HCT116 (cell line): ENCODE results near the gene VAT1. TPM values are rescaled to one million over a fixed set of nuclear protein-coding genes. Genes with fewer than 3 reads are reported as not detected.

Experiments
- ATAC-seq: fragments of 200-7000 bp; cut with Tn5 transposase; 2 replicates; pipeline ENCODE4 v1.9.1; 2020; ENCODE audit warnings: mild to moderate bottlenecking, moderate library complexity
- BruUV-seq: library from RNA; stranded (reverse); fragments of 400-500 nt; replicated peaks from 2 replicates; lab custom pipeline; 2021; lab: Mats Ljungman, UMichigan
- CTCF ChIA-PET: fragments of 300-600 bp; sonication (Branson Sonifier 250); formaldehyde crosslinking; loops from one replicate; lab custom pipeline; 2021; ENCODE audit warnings: antibody characterized with exemption; lab: Charles Lee
- POLR2A ChIA-PET: fragments of 300-600, 350-600 bp; sonication (Branson Sonifier 250); formaldehyde crosslinking; loops from one replicate; lab custom pipeline; 2021; ENCODE audit warnings: antibody characterized with exemption; lab: Charles Lee
- RAD21 ChIA-PET, 2 experiments: fragments of 300-600 bp; sonication (Branson Sonifier 250); formaldehyde crosslinking; loops; one replicate each; lab custom pipeline; 2023; ENCODE audit warnings: low total read pairs in 2 of 2; ENCODE audit not compliant: uncharacterized antibody in 2 of 2, unreplicated experiment in 2 of 2, low non-redundant PET in 1 of 2; lab: Charles Lee
- DNase-seq: peaks from one replicate; pipeline ENCODE4 v3.0.0-alpha.2; 2010; ENCODE audit warnings: low read depth, low spot score
- H2AFZ ChIP-seq: fragments of 200-600 bp; shearing (Covaris generic), sonication (generic); 2 replicates; pipeline ENCODE4 v1.6.1; 2017; ENCODE audit warnings: low read depth, mixed run types, mixed read lengths, antibody characterized with exemption, low read length; ENCODE audit not compliant: poor library complexity, severe bottlenecking
- H3K27ac ChIP-seq: 2 replicates; pipeline ENCODE4 v1.5.1; 2012; ENCODE audit warnings: low read depth, low read length
- H3K27me3 ChIP-seq: fragments of 200-600 bp; sonication (generic); 2 replicates; pipeline ENCODE4 v1.6.1; 2016; ENCODE audit warnings: mixed run types, low read length, mixed read lengths; ENCODE audit not compliant: insufficient read depth
- H3K36me3 ChIP-seq, 2 experiments: fragments of 200-500 bp in 1 of 2; fragments of 200-600 bp in 1 of 2; sonication (Bioruptor generic) in 1 of 2; sonication (generic) in 1 of 2; 2 replicates each; pipeline versions ENCODE4 v1.5.1 to v1.6.1; 2014 to 2016; ENCODE audit warnings: low read length in 2 of 2, inconsistent platforms in 1 of 2, mixed read lengths in 1 of 2, mixed run types in 1 of 2; ENCODE audit not compliant: insufficient read depth in 2 of 2, control insufficient read depth in 1 of 2
- H3K4me1 ChIP-seq, 2 experiments: fragments of 200-600 bp in 1 of 2; sonication (generic) in 1 of 2; 2 replicates each; pipeline versions ENCODE4 v1.5.1 to v1.6.1; 2012 to 2017; ENCODE audit warnings: low read length in 2 of 2, inconsistent platforms in 1 of 2, mild to moderate bottlenecking in 1 of 2, mixed read lengths in 1 of 2, mixed run types in 1 of 2, moderate library complexity in 1 of 2; ENCODE audit not compliant: insufficient read depth in 2 of 2, control insufficient read depth in 1 of 2
- H3K4me2 ChIP-seq: fragments of 200-600 bp; sonication (generic); 2 replicates; pipeline ENCODE4 v1.6.1; 2017; ENCODE audit warnings: mixed run types, low read length, mixed read lengths
- H3K4me3 ChIP-seq, 2 experiments: fragments of 200-600 bp in 1 of 2; sonication (generic) in 1 of 2; replicated peaks in 1 of 2; 2 replicates each; pipeline ENCODE4 v1.5.1; 2011 to 2016; ENCODE audit warnings: low read length in 2 of 2, control low read depth in 1 of 2, low read depth in 1 of 2, mild to moderate bottlenecking in 1 of 2, mixed read lengths in 1 of 2, mixed run types in 1 of 2
- H3K79me2 ChIP-seq: fragments of 200-600 bp; sonication (generic); 2 replicates; pipeline ENCODE4 v1.6.1; 2017; ENCODE audit warnings: mild to moderate bottlenecking, mixed run types, low read length, moderate library complexity, mixed read lengths; ENCODE audit not compliant: insufficient read depth
- H3K9ac ChIP-seq: fragments of 200-600 bp; sonication (generic); 2 replicates; pipeline ENCODE4 v1.6.1; 2016; ENCODE audit warnings: low read length, mixed read lengths
- H3K9me2 ChIP-seq: fragments of 200-600 bp; sonication (generic), shearing (Covaris generic); 2 replicates; pipeline ENCODE4 v1.6.1; 2017; ENCODE audit warnings: mixed run types, mild to moderate bottlenecking, moderate library complexity; ENCODE audit not compliant: insufficient read depth
- H3K9me3 ChIP-seq, 2 experiments: fragments of 200-500 bp in 1 of 2; fragments of 200-600 bp in 1 of 2; sonication (Bioruptor generic) in 1 of 2; sonication (generic) in 1 of 2; 2 replicates each; pipeline ENCODE4 v1.6.1; 2014 to 2017; ENCODE audit warnings: low read length in 2 of 2, mixed read lengths in 2 of 2, inconsistent platforms in 1 of 2, low read depth in 1 of 2, mild to moderate bottlenecking in 1 of 2, mixed run types in 1 of 2, moderate library complexity in 1 of 2; ENCODE audit not compliant: control insufficient read depth in 1 of 2, insufficient read depth in 1 of 2
- H4K20me1 ChIP-seq: fragments of 200-600 bp; sonication (generic), shearing (Covaris generic); 2 replicates; pipeline ENCODE4 v1.6.1; 2017; ENCODE audit warnings: mixed run types, mild to moderate bottlenecking, moderate library complexity; ENCODE audit not compliant: insufficient read depth
- EGR1 ChIP-seq: IDR thresholded peaks from 2 replicates; pipeline ENCODE4 v1.6.1; 2012; ENCODE audit warnings: low read depth
- ELF1 ChIP-seq: IDR thresholded peaks from 2 replicates; pipeline ENCODE4 v1.6.1; 2012; ENCODE audit warnings: low read depth, borderline replicate concordance
- EZH2phosphoT487 ChIP-seq: fragments of 200-600 bp; IDR thresholded peaks from 2 replicates; pipeline ENCODE4 v1.6.1; 2018; ENCODE audit warnings: antibody characterized with exemption, borderline replicate concordance
- JUND ChIP-seq: IDR thresholded peaks from 2 replicates; pipeline ENCODE4 v1.6.1; 2012
- POLR2AphosphoS5 ChIP-seq: IDR thresholded peaks from 2 replicates; pipeline ENCODE4 v1.6.1; 2011; ENCODE audit warnings: mild to moderate bottlenecking, low read depth, low read length, moderate library complexity
- RAD21 ChIP-seq: IDR thresholded peaks from 2 replicates; pipeline ENCODE4 v1.6.1; 2012; ENCODE audit warnings: low read depth, mild to moderate bottlenecking
- SIN3A ChIP-seq: IDR thresholded peaks from 2 replicates; pipeline ENCODE4 v1.6.1; 2012; ENCODE audit warnings: low read depth
- SP1 ChIP-seq: IDR thresholded peaks from 2 replicates; pipeline ENCODE4 v1.6.1; 2012; ENCODE audit warnings: low read depth
- YY1 ChIP-seq: IDR thresholded peaks from 2 replicates; pipeline ENCODE4 v1.6.1; 2011; ENCODE audit warnings: low read length, low read depth, moderate library complexity, mild to moderate bottlenecking; ENCODE audit not compliant: insufficient replicate concordance; ENCODE audit errors: extremely low read depth
- ZFX ChIP-seq: fragments of 450-650 bp; IDR thresholded peaks from 2 replicates; pipeline ENCODE4 v1.6.1; 2017
- ZNF274 ChIP-seq: fragments of 200-500 bp; sonication (Bioruptor generic); IDR thresholded peaks from 2 replicates; pipeline ENCODE4 v1.6.1; 2014; ENCODE audit warnings: mild to moderate bottlenecking, low read depth, low read length, inconsistent platforms
- intact Hi-C: fragments of 100-400 bp; cut with micrococcal nuclease; formaldehyde crosslinking; loops from 2 replicates; pipeline ENCODE4 v1.10.0; 2022
- total RNA-seq: library from RNA; stranded (reverse); gene quantifications from one replicate; pipeline ENCODE4 v1.2.1, GENCODE V29; 2021; ENCODE audit not compliant: unreplicated experiment
- TF ChIP-seq, protein P1 (sequence below), 3 experiments: fragments of 200-600 bp in 1 of 3; sonication (generic) in 1 of 3; IDR thresholded peaks in 2 of 3; conservative IDR thresholded peaks in 1 of 3; 2 replicates each; pipeline ENCODE4 v1.5.1; 2012 to 2017; ENCODE audit warnings: low read depth in 2 of 3, low read length in 2 of 3, antibody characterized with exemption in 1 of 3, borderline replicate concordance in 1 of 3, control low read depth in 1 of 3, mild to moderate bottlenecking in 1 of 3, mixed read lengths in 1 of 3, mixed run types in 1 of 3, moderate library complexity in 1 of 3; ENCODE audit not compliant: insufficient read depth in 1 of 3

Gene VAT1
- total RNA-seq, 1 experiment from 2014 or later, result 197 TPM

GRCh38 chr17:42991471-42991870 lies 30.7 kb downstream of the VAT1 start:
- Histone ChIP-seq H2AFZ (no peak overlapping the region), H3K27me3 (no peaks in the 10 kb centered on the region), H3K9me2 (no peaks in the 10 kb centered on the region), H3K79me2 (no peaks in the 10 kb centered on the region), H3K4me1 (peaks cover 0 to 15% of the 10 kb centered on the region in 2 experiments; a peak in 2 of 4 replicates), H3K9ac (no peak overlapping the region), H3K27ac (no peak overlapping the region), H3K4me2 (no peak overlapping the region), H3K4me3 (no peak overlapping the region), H3K36me3 (peaks cover 34 to 35% of the 10 kb centered on the region in 2 experiments; a peak in 3 of 4 replicates), H3K9me3 (no peaks in the 10 kb centered on the region), H4K20me1 (no peaks in the 10 kb centered on the region)
- ChIA-PET CTCF (no interaction called here), RAD21 (no interaction called here), POLR2A (interaction anchor here (1.0 kb wide), 1 partner anchor 26 kb away, joined by 3 read pairs; no protein-coding TSS in a partner anchor)
- ATAC-seq (no peak), DNase-seq (no peak)
- intact Hi-C loops, result no loop called here
- BruUV-seq, result no TSS peak
- TF ChIP-seq EZH2phosphoT487, result no peak
- no peak for TF ChIP-seq ZFX
- no peak for TF ChIP-seq EGR1
- no peak for TF ChIP-seq POLR2AphosphoS5
- TF ChIP-seq ELF1, result no peak
- no peak for TF ChIP-seq JUND
- no peak for TF ChIP-seq SP1
- no peak for TF ChIP-seq RAD21
- no peak for TF ChIP-seq YY1
- TF ChIP-seq SIN3A, result no peak
- TF ChIP-seq, protein P1, sequence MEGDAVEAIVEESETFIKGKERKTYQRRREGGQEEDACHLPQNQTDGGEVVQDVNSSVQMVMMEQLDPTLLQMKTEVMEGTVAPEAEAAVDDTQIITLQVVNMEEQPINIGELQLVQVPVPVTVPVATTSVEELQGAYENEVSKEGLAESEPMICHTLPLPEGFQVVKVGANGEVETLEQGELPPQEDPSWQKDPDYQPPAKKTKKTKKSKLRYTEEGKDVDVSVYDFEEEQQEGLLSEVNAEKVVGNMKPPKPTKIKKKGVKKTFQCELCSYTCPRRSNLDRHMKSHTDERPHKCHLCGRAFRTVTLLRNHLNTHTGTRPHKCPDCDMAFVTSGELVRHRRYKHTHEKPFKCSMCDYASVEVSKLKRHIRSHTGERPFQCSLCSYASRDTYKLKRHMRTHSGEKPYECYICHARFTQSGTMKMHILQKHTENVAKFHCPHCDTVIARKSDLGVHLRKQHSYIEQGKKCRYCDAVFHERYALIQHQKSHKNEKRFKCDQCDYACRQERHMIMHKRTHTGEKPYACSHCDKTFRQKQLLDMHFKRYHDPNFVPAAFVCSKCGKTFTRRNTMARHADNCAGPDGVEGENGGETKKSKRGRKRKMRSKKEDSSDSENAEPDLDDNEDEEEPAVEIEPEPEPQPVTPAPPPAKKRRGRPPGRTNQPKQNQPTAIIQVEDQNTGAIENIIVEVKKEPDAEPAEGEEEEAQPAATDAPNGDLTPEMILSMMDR (IDR thresholded peaks at IDR 0.05 in 2 of 3, conservative IDR thresholded peaks at IDR 0.05 in 1 of 3; ENCODE audit: borderline replicate concordance in 1 of 3, insufficient read depth in 1 of 3, low read depth in 2 of 3, low read length in 2 of 3), result no peak
- TF ChIP-seq ZNF274, result no peak
